A673 (cell line): ENCODE data around the gene CXorf49B.

ENCODE experiments used
- CTCF ChIP-seq: fragments of 300-800, 200-600 bp; sonication (generic); conservative IDR thresholded peaks from 2 replicates; pipeline ENCODE4 v1.5.1; 2017; ENCODE audit warnings: low read depth, mild to moderate bottlenecking, antibody characterized with exemption, low read length, moderate library complexity, mixed read lengths
- EZH2 ChIP-seq: fragments of 200-600 bp; sonication (generic); IDR thresholded peaks from 2 replicates; pipeline ENCODE4 v1.6.1; 2017; ENCODE audit warnings: borderline replicate concordance, low read depth, mild to moderate bottlenecking, mixed read lengths, antibody characterized with exemption, low read length; ENCODE audit not compliant: poor library complexity, severe bottlenecking

GRCh38 chrX:71814123-71814912 lies 51.2 kb downstream of the CXorf49B start:
- TF ChIP-seq CTCF (no peak), EZH2 (no peak)
